ENCODE data around the gene RNF10.

DNA sequence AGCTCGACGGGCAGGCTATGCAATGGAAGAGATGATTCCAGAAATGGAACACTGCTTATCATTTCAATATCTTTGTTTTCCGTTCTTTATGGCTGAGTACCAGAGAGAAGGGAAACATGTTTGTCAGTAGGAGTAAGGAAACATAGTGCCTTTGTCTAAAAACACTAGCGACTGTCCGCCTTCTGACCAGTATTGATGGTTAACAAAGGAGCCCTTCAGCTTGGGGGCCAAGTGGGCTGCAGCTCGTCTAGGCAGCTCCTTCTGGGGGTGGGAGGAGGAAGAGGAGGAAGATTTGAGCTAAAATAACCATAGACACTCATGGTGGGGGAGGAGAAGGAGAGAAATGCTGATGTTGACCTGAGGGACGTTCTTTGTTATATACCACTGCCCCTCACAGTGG, 20.2 kb upstream of the RNF10 start:
- TF ChIP-seq, protein P1, sequence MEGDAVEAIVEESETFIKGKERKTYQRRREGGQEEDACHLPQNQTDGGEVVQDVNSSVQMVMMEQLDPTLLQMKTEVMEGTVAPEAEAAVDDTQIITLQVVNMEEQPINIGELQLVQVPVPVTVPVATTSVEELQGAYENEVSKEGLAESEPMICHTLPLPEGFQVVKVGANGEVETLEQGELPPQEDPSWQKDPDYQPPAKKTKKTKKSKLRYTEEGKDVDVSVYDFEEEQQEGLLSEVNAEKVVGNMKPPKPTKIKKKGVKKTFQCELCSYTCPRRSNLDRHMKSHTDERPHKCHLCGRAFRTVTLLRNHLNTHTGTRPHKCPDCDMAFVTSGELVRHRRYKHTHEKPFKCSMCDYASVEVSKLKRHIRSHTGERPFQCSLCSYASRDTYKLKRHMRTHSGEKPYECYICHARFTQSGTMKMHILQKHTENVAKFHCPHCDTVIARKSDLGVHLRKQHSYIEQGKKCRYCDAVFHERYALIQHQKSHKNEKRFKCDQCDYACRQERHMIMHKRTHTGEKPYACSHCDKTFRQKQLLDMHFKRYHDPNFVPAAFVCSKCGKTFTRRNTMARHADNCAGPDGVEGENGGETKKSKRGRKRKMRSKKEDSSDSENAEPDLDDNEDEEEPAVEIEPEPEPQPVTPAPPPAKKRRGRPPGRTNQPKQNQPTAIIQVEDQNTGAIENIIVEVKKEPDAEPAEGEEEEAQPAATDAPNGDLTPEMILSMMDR (conservative IDR thresholded peaks at IDR 0.05; ENCODE audit: low read depth, low read length), result no peak
- TF ChIP-seq, protein P2, sequence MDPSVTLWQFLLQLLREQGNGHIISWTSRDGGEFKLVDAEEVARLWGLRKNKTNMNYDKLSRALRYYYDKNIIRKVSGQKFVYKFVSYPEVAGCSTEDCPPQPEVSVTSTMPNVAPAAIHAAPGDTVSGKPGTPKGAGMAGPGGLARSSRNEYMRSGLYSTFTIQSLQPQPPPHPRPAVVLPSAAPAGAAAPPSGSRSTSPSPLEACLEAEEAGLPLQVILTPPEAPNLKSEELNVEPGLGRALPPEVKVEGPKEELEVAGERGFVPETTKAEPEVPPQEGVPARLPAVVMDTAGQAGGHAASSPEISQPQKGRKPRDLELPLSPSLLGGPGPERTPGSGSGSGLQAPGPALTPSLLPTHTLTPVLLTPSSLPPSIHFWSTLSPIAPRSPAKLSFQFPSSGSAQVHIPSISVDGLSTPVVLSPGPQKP (IDR thresholded peaks at IDR 0.05; ENCODE audit: borderline replicate concordance, low read depth, low read length), result no peak
- TF ChIP-seq MXI1 (IDR thresholded peaks at IDR 0.05; ENCODE audit: borderline replicate concordance, low read depth, low read length) (no peak), POLR2A (IDR thresholded peaks at IDR 0.05; ENCODE audit: low read depth, low read length) (no peak), CEBPB (IDR thresholded peaks at IDR 0.05; ENCODE audit: low read depth, low read length) (no peak), FOS (IDR thresholded peaks at IDR 0.05; ENCODE audit: low read depth, low read length) (no peak), NFE2L2 (IDR thresholded peaks at IDR 0.05; ENCODE audit: low read depth, low read length) (no peak)
- TF ChIP-seq, protein P3, sequence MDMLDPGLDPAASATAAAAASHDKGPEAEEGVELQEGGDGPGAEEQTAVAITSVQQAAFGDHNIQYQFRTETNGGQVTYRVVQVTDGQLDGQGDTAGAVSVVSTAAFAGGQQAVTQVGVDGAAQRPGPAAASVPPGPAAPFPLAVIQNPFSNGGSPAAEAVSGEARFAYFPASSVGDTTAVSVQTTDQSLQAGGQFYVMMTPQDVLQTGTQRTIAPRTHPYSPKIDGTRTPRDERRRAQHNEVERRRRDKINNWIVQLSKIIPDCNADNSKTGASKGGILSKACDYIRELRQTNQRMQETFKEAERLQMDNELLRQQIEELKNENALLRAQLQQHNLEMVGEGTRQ (IDR thresholded peaks at IDR 0.05; ENCODE audit: low read depth, low read length), result no peak

Data from IMR-90 (cell line).